Measurements from ENCODE around the gene TMEM8B.

TMEM8B gene

GRCh38 chr9:35829084-35829763, at the start of gene TMEM8B:
TSS of gene TMEM8B (plus strand) at chr9:35829228. CDS start at chr9:35829448, 220 bp downstream.
- peaks cover 73% of the 10 kb centered on the region for H3K4me1 Mint-ChIP-seq (ENCODE audit: low read depth)
- H3K36me3 Mint-ChIP-seq (ENCODE audit: low read depth): peaks cover 7% of the 10 kb centered on the region
- H3K27me3 Mint-ChIP-seq: peaks cover 54% of the 10 kb centered on the region
- H3K4me3 Mint-ChIP-seq: peak within 1 kb of the TSS; percentile 87
- H3K27ac Mint-ChIP-seq: peak within 1 kb of the TSS; percentile 67
- intact Hi-C loops (cut with micrococcal nuclease): loop anchor here (2.0 kb wide), 1 partner anchor 16 kb away; no protein-coding TSS in a partner anchor
- H3K9me3 Mint-ChIP-seq: no peaks in the 10 kb centered on the region

GRCh38 chr9:35781066-35781465, 48.0 kb upstream of the TMEM8B start:
- H3K36me3 Mint-ChIP-seq (ENCODE audit: low read depth): no peaks in the 10 kb centered on the region
- H3K27me3 Mint-ChIP-seq: peaks cover 1% of the 10 kb centered on the region
- H3K4me3 Mint-ChIP-seq: no peak overlapping the region
- intact Hi-C loops (cut with micrococcal nuclease): no loop called here
- H3K4me1 Mint-ChIP-seq (ENCODE audit: low read depth): peaks cover 3% of the 10 kb centered on the region
- H3K9me3 Mint-ChIP-seq: no peaks in the 10 kb centered on the region
- no peak overlapping the region for H3K27ac Mint-ChIP-seq

- intact Hi-C loops (cut with micrococcal nuclease): no loop called here
- Mint-ChIP-seq H3K4me3 (no peak overlapping the region), H3K36me3 (ENCODE audit: low read depth) (no peaks in the 10 kb centered on the region), H3K27me3 (peaks cover 1% of the 10 kb centered on the region), H3K9me3 (no peaks in the 10 kb centered on the region), H3K4me1 (ENCODE audit: low read depth) (peaks cover 8% of the 10 kb centered on the region), H3K27ac (no peak overlapping the region)
These were observed 45.6 kb upstream of the TMEM8B start for GRCh38 chr9:35783418-35783817.

GRCh38 chr9:35789541-35789940, 39.5 kb upstream of the TMEM8B start:
- no peak overlapping the region for H3K27ac Mint-ChIP-seq
- no peaks in the 10 kb centered on the region for H3K9me3 Mint-ChIP-seq
- H3K36me3 Mint-ChIP-seq (ENCODE audit: low read depth): no peaks in the 10 kb centered on the region
- no peak overlapping the region for H3K4me3 Mint-ChIP-seq
- peaks cover 22% of the 10 kb centered on the region for H3K4me1 Mint-ChIP-seq (ENCODE audit: low read depth)
- H3K27me3 Mint-ChIP-seq: peaks cover 25% of the 10 kb centered on the region
- intact Hi-C loops (cut with micrococcal nuclease): no loop called here

- Mint-ChIP-seq H3K9me3 (no peaks in the 10 kb centered on the region), H3K27me3 (peaks cover 25% of the 10 kb centered on the region), H3K27ac (no peak overlapping the region), H3K4me1 (ENCODE audit: low read depth) (peaks cover 25% of the 10 kb centered on the region), H3K36me3 (ENCODE audit: low read depth) (no peaks in the 10 kb centered on the region), H3K4me3 (no peak overlapping the region)
- intact Hi-C loops (cut with micrococcal nuclease): loop anchor here (1.0 kb wide), 2 partner anchors 36 to 92 kb away; no protein-coding TSS in a partner anchor
These were observed 39.0 kb upstream of the TMEM8B start for GRCh38 chr9:35790025-35790384.

- no peaks in the 10 kb centered on the region for H3K9me3 Mint-ChIP-seq
- intact Hi-C loops (cut with micrococcal nuclease): loop anchor here (1.0 kb wide), 2 partner anchors 36 to 92 kb away; no protein-coding TSS in a partner anchor
- H3K4me1 Mint-ChIP-seq (ENCODE audit: low read depth): peaks cover 25% of the 10 kb centered on the region
- no peaks in the 10 kb centered on the region for H3K36me3 Mint-ChIP-seq (ENCODE audit: low read depth)
- H3K27ac Mint-ChIP-seq: peak overlapping the region; percentile 18
- H3K27me3 Mint-ChIP-seq: peaks cover 25% of the 10 kb centered on the region
- peak overlapping the region; percentile 70 for H3K4me3 Mint-ChIP-seq
These were observed 38.4 kb upstream of the TMEM8B start for GRCh38 chr9:35790385-35791296.

- Mint-ChIP-seq H3K4me1 (ENCODE audit: low read depth) (peaks cover 26% of the 10 kb centered on the region), H3K4me3 (peak within 1 kb of the TSS; percentile 70), H3K27me3 (peaks cover 25% of the 10 kb centered on the region), H3K9me3 (no peaks in the 10 kb centered on the region), H3K27ac (peak within 1 kb of the TSS; percentile 18), H3K36me3 (ENCODE audit: low read depth) (no peaks in the 10 kb centered on the region)
- intact Hi-C loops (cut with micrococcal nuclease): no loop called here
These were observed 37.6 kb upstream of the TMEM8B start, which contains the start of gene NPR2 for GRCh38 chr9:35791297-35791921. TSS of gene NPR2 (plus strand) at chr9:35791591. CDS start at chr9:35792409, 818 bp downstream.

- H3K4me3 Mint-ChIP-seq: no peak overlapping the region
- peaks cover 25% of the 10 kb centered on the region for H3K27me3 Mint-ChIP-seq
- intact Hi-C loops (cut with micrococcal nuclease): no loop called here
- peaks cover 31% of the 10 kb centered on the region for H3K4me1 Mint-ChIP-seq (ENCODE audit: low read depth)
- no peaks in the 10 kb centered on the region for H3K36me3 Mint-ChIP-seq (ENCODE audit: low read depth)
- no peak overlapping the region for H3K27ac Mint-ChIP-seq
- no peaks in the 10 kb centered on the region for H3K9me3 Mint-ChIP-seq
These were observed 36.8 kb upstream of the TMEM8B start for GRCh38 chr9:35792024-35792813.

GRCh38 chr9:35792826-35793225, 36.2 kb upstream of the TMEM8B start:
- intact Hi-C loops (cut with micrococcal nuclease): no loop called here
- Mint-ChIP-seq H3K9me3 (no peaks in the 10 kb centered on the region), H3K4me3 (no peak overlapping the region), H3K36me3 (ENCODE audit: low read depth) (no peaks in the 10 kb centered on the region), H3K27me3 (peaks cover 25% of the 10 kb centered on the region), H3K27ac (no peak overlapping the region), H3K4me1 (ENCODE audit: low read depth) (peaks cover 25% of the 10 kb centered on the region)

- Mint-ChIP-seq H3K27ac (no peak overlapping the region), H3K27me3 (peaks cover 25% of the 10 kb centered on the region), H3K4me1 (ENCODE audit: low read depth) (peaks cover 25% of the 10 kb centered on the region), H3K36me3 (ENCODE audit: low read depth) (no peaks in the 10 kb centered on the region), H3K9me3 (no peaks in the 10 kb centered on the region), H3K4me3 (no peak overlapping the region)
- intact Hi-C loops (cut with micrococcal nuclease): no loop called here
These were observed 35.6 kb upstream of the TMEM8B start for GRCh38 chr9:35793461-35793860.

- Mint-ChIP-seq H3K36me3 (ENCODE audit: low read depth) (no peaks in the 10 kb centered on the region), H3K27ac (no peak overlapping the region), H3K4me1 (ENCODE audit: low read depth) (peaks cover 21% of the 10 kb centered on the region), H3K4me3 (no peak overlapping the region), H3K27me3 (peaks cover 24% of the 10 kb centered on the region), H3K9me3 (no peaks in the 10 kb centered on the region)
- intact Hi-C loops (cut with micrococcal nuclease): no loop called here
These were observed 33.3 kb upstream of the TMEM8B start for GRCh38 chr9:35795695-35796094.

GRCh38 chr9:35797311-35798109, 31.5 kb upstream of the TMEM8B start:
- Mint-ChIP-seq H3K36me3 (ENCODE audit: low read depth) (no peaks in the 10 kb centered on the region), H3K27ac (no peak overlapping the region), H3K4me3 (no peak overlapping the region), H3K4me1 (ENCODE audit: low read depth) (peaks cover 15% of the 10 kb centered on the region), H3K27me3 (peaks cover 15% of the 10 kb centered on the region), H3K9me3 (no peaks in the 10 kb centered on the region)
- intact Hi-C loops (cut with micrococcal nuclease): no loop called here
